ENCODE data around the gene PRND. TPM values are rescaled to one million over a fixed set of nuclear protein-coding genes. Genes with fewer than 3 reads are reported as not detected.

The PRND gene
- total RNA-seq: not detected in 2 replicates

DNA sequence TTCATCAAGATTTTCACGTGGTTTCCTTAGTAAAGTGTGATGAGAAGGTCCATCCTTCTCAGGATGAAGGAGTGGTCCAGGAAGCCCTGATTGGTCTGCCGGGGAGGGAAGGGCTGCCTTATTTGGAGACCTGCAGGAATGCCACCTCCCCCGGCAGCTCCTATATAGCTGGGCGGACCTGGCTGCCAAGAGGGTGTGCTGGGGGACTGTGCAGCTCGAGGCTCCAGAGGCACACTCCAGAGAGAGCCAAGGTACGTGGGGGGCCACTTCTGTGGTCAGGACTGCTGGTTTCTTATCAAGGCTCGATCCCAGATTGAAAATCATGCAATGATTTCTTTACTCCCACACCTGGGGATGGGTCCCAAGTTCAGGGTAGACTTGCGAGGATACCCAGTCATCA, at the start of gene PRND:
Gene PRND, plus strand, starts transcription at position 191 of the 400 bp plus-strand sequence. CDS start 2,643 bp downstream, outside the sequence.

Other genes starting within 250 kb of the PRND start
- gene PRNP, start 35.5 kb upstream of the PRND start, total RNA-seq: 132 and 152 TPM in 2 replicates
- gene RASSF2, start 101.7 kb downstream of the PRND start, total RNA-seq: 0.13 and 0.22 TPM in 2 replicates

Measured in articular chondrocyte of knee joint (primary cell).